IMR-90 (cell line): ENCODE results near the gene RASSF8.

ENCODE experiments used
- BHLHE40 ChIP-seq: fragments of 150-350 bp; IDR thresholded peaks from 2 replicates; pipeline ENCODE4 v1.6.1; 2016; ENCODE audit warnings: mild to moderate bottlenecking, low read depth, low read length
- CEBPB ChIP-seq: IDR thresholded peaks from 2 replicates; pipeline ENCODE4 v1.6.1; 2012; ENCODE audit warnings: low read depth, low read length, improper control_type of control experiment
- CHD1 ChIP-seq: IDR thresholded peaks from 2 replicates; pipeline ENCODE4 v1.6.1; 2012; ENCODE audit warnings: low read depth, low read length, improper control_type of control experiment
- CTCF ChIP-seq: conservative IDR thresholded peaks from 2 replicates; pipeline ENCODE4 v1.5.1; 2012; ENCODE audit warnings: mild to moderate bottlenecking, low read depth, low read length, improper control_type of control experiment
- ELK1 ChIP-seq: fragments of 150-350 bp; IDR thresholded peaks from 2 replicates; pipeline ENCODE4 v1.6.1; 2016; ENCODE audit warnings: low read depth, mild to moderate bottlenecking, low read length, moderate library complexity, borderline replicate concordance
- FOS ChIP-seq: fragments of 150-350 bp; IDR thresholded peaks from 2 replicates; pipeline ENCODE4 v1.6.1; 2016; ENCODE audit warnings: low read depth, low read length
- MAFK ChIP-seq: IDR thresholded peaks from 2 replicates; pipeline ENCODE4 v1.6.1; 2012; ENCODE audit warnings: low read depth, low read length, improper control_type of control experiment
- MXI1 ChIP-seq: IDR thresholded peaks from 2 replicates; pipeline ENCODE4 v1.6.1; 2012; ENCODE audit warnings: low read depth, mild to moderate bottlenecking, low read length, moderate library complexity, borderline replicate concordance
- POLR2A ChIP-seq: IDR thresholded peaks from 2 replicates; pipeline ENCODE4 v1.6.1; 2012; ENCODE audit warnings: mild to moderate bottlenecking, low read depth, low read length
- RFX5 ChIP-seq: IDR thresholded peaks from 2 replicates; pipeline ENCODE4 v1.8.0; 2012; ENCODE audit warnings: low read depth, mild to moderate bottlenecking, low read length, moderate library complexity
- USF2 ChIP-seq: fragments of 150-350 bp; IDR thresholded peaks from 2 replicates; pipeline ENCODE4 v1.6.1; 2017; ENCODE audit warnings: mild to moderate bottlenecking, antibody characterized with exemption, low read length, low read depth

DNA sequence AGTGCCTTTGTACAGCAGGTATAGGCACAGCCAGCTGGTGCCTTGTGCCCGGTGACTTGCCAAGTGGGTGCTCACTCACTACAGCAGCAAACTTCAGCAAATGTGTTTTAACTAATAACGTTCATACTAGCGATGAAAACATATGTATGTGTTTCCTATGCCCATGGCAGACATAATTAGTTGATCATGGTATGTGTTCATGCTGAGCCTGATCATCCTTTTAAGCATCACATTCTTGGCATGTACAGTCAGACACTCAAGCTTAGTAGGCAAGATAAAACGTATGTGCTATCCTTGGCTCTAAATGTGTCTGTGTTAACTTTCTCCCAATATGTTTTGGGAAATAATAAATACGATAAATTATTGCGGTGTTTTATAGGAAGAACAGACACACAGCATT is 55.6 kb downstream of the RASSF8 start:
- no peak for TF ChIP-seq RFX5
- no peak for TF ChIP-seq MXI1
- no peak for TF ChIP-seq CTCF
- TF ChIP-seq USF2: no peak
- no peak for TF ChIP-seq POLR2A
- TF ChIP-seq BHLHE40: no peak
- no peak for TF ChIP-seq CHD1
- no peak for TF ChIP-seq CEBPB
- no peak for TF ChIP-seq MAFK
- TF ChIP-seq FOS: no peak
- no peak for TF ChIP-seq ELK1
